OCI-LY7 (cell line): ENCODE measurements around the gene NKX2-2.

Source experiments
- CTCF ChIP-seq: fragments of 200-600 bp; sonication (generic); conservative IDR thresholded peaks from 2 replicates; pipeline ENCODE4 v1.5.1; 2014; ENCODE audit warnings: mild to moderate bottlenecking, antibody characterized with exemption, low read length, moderate library complexity, mixed read lengths
- EZH2phosphoT487 ChIP-seq: fragments of 200-600 bp; sonication (generic); IDR thresholded peaks from 2 replicates; pipeline ENCODE4 v1.6.1; 2018; ENCODE audit warnings: low read depth, borderline replicate concordance, mild to moderate bottlenecking, mixed run types, antibody characterized with exemption, low read length, moderate library complexity, mixed read lengths

DNA sequence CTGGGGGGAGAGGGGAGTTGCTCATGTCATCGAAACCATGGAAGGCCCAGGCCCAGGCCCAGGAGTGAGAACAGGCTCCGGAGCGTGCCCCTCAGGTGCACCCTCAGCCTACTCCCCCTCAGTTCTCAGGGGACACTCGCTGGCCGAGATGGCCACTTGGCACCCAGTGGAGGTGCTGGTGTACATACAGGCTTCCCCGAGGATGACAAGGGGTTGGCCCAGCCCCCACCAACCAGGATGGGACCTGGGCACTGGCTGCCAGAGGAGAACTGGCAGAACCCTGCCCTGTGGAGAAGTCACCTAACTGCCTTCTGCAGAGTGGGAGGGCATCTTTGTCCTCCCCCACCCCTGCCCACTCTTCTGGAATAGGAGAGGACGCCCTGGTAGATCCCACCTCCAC lies 9.5 kb downstream of the NKX2-2 start:
- TF ChIP-seq CTCF: no peak
- no peak for TF ChIP-seq EZH2phosphoT487
